Measurements from ENCODE around the gene MUSK.

MUSK gene

DNA sequence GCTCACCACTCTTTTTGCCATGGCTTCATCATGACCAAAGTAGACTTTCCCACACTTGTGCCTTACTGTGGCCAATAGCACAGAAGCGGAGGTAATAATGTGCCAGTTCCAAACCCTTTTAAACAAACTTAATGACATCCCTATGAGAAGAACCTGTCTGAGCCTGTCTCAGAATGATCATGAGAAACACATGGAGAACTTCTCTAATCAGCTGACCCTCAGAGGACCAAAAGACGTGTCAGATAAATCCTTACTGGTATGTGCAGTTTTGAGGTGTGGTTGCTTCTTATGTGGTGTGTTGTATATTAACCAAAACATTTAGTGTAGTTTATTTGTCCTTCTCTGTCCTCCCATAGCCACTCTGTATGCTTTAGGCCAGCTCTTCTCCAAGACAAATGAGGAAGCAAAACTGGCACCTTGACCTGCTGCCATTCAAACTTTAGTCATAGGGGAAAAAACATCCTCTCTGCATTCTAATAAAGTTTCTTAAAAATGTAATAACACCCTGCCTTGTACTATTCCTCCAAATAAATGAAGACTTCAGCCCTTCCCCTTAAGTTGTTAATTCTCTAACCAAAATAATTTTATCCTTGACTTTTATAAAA is 168.9 kb downstream of the MUSK start:
- no peaks in the 10 kb centered on the region for H3K36me3 ChIP-seq
- no peaks in the 10 kb centered on the region for H3K27me3 ChIP-seq
- TF ChIP-seq, protein P1, sequence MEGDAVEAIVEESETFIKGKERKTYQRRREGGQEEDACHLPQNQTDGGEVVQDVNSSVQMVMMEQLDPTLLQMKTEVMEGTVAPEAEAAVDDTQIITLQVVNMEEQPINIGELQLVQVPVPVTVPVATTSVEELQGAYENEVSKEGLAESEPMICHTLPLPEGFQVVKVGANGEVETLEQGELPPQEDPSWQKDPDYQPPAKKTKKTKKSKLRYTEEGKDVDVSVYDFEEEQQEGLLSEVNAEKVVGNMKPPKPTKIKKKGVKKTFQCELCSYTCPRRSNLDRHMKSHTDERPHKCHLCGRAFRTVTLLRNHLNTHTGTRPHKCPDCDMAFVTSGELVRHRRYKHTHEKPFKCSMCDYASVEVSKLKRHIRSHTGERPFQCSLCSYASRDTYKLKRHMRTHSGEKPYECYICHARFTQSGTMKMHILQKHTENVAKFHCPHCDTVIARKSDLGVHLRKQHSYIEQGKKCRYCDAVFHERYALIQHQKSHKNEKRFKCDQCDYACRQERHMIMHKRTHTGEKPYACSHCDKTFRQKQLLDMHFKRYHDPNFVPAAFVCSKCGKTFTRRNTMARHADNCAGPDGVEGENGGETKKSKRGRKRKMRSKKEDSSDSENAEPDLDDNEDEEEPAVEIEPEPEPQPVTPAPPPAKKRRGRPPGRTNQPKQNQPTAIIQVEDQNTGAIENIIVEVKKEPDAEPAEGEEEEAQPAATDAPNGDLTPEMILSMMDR (IDR thresholded peaks at IDR 0.05; ENCODE audit: low read depth, low read length), result no peak
- H3K4me1 ChIP-seq, result no peaks in the 10 kb centered on the region
- no peak for DNase-seq
- no peak overlapping the region for H3K4me3 ChIP-seq (ENCODE audit: low read depth, low read length)
- peaks cover 3% of the 10 kb centered on the region; the same call in 1 of the 2 replicates for H3K9me3 ChIP-seq

DNA sequence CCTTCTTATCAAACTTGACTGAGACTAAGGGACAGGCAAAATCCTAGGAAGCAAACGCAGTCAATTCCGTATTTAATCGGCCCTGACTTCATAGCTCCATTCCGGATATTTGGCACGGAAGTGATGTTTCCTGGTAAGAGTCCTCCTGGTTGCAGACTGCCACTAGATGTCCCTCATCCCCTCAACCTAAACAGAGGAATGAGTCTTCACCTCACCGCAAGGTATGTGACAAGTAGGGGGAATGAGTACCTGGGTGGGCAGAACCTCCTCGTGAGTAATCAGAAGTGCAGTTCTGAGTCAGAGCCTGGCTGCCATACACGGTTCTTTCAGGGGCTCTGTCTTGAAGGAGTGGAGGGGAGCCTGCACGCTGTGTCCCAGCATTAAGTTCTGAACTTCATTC is 173.6 kb downstream of the MUSK start:
- H3K4me3 ChIP-seq (ENCODE audit: low read depth, low read length), result no peak overlapping the region
- H3K4me1 ChIP-seq, result no peaks in the 10 kb centered on the region; the same call in 1 of the 2 replicates
- no peaks in the 10 kb centered on the region for H3K27me3 ChIP-seq
- H3K36me3 ChIP-seq, result no peaks in the 10 kb centered on the region
- H3K9me3 ChIP-seq, result peaks cover 3% of the 10 kb centered on the region; the same call in 1 of the 2 replicates
- no peak for DNase-seq
- TF ChIP-seq, protein P1 (IDR thresholded peaks at IDR 0.05; ENCODE audit: low read depth, low read length), result peak; percentile 25

DNA sequence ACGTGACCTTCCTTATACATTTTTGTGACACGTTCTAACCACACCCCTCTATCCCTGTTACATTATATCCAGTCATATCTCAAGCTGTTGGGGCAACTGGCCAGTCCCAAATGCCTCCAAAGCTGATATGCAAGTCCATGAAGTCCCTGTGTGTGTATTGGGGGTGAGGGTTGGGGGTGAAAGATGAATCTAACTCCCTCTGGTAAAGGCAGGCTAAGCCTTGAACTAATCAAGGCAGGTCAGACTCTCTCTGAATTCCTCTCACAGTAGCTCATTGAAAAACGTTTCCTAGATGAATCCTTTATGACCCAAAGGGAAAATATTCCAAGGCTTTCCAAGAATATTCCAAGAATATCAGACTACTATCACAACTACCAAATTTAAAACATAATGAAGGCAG is 174.4 kb downstream of the MUSK start:
- H3K36me3 ChIP-seq, result no peaks in the 10 kb centered on the region
- no peaks in the 10 kb centered on the region; the same call in 1 of the 2 replicates for H3K4me1 ChIP-seq
- no peak for DNase-seq
- peaks cover 3% of the 10 kb centered on the region; the same call in 1 of the 2 replicates for H3K9me3 ChIP-seq
- H3K4me3 ChIP-seq (ENCODE audit: low read depth, low read length), result no peak overlapping the region
- H3K27me3 ChIP-seq, result no peaks in the 10 kb centered on the region
- TF ChIP-seq, protein P1 (IDR thresholded peaks at IDR 0.05; ENCODE audit: low read depth, low read length), result no peak

DNA sequence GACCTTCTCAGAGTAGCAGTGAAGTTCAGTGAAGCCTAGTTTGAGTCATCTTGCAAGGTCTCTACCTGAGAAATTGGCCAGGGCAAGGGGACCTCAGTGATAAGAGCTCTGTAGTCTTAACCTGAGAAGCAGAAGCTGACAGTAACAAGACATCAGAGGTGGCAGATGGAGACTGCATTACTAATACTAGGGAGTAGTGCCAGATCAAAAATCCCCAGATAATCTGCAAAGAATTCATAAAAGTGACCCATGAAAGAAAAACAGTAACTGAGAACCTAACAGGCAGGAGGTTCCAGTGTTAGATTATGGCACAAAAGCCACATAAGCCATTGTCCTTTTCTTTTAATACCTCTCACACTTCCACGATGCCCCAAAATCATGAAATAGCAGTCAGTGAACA is 175.5 kb downstream of the MUSK start:
- DNase-seq, result no peak
- H3K27me3 ChIP-seq, result no peaks in the 10 kb centered on the region
- TF ChIP-seq, protein P1 (IDR thresholded peaks at IDR 0.05; ENCODE audit: low read depth, low read length), result no peak
- no peaks in the 10 kb centered on the region; the same call in 1 of the 2 replicates for H3K4me1 ChIP-seq
- no peaks in the 10 kb centered on the region for H3K36me3 ChIP-seq
- peaks cover 3% of the 10 kb centered on the region; the same call in 1 of the 2 replicates for H3K9me3 ChIP-seq
- no peak overlapping the region for H3K4me3 ChIP-seq (ENCODE audit: low read depth, low read length)

DNA sequence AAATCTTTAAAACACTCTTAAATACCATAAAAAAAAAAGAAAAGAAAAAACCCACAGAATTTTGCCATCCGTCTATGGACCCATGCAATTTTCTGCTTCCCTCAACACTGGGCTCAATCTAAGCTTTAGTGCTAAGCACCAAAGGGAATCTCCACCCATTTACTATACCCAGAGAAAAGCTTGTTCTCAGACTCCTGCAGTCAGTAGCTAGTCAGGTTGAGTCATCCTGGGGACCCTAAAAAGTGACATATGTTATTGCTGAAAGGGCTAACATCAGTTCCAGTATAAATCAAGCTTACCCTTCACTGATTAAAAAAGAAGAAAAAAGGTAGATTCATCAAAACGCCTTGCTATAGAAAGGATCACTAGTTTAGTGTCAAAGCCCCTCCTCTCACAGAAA is 177.6 kb downstream of the MUSK start:
- no peak for DNase-seq
- TF ChIP-seq, protein P1 (IDR thresholded peaks at IDR 0.05; ENCODE audit: low read depth, low read length), result no peak
- peaks cover 2% of the 10 kb centered on the region; the same call in 1 of the 2 replicates for H3K9me3 ChIP-seq
- no peak overlapping the region for H3K4me3 ChIP-seq (ENCODE audit: low read depth, low read length)
- H3K4me1 ChIP-seq, result no peaks in the 10 kb centered on the region; the same call in 1 of the 2 replicates
- no peaks in the 10 kb centered on the region for H3K27me3 ChIP-seq
- no peaks in the 10 kb centered on the region for H3K36me3 ChIP-seq

DNA sequence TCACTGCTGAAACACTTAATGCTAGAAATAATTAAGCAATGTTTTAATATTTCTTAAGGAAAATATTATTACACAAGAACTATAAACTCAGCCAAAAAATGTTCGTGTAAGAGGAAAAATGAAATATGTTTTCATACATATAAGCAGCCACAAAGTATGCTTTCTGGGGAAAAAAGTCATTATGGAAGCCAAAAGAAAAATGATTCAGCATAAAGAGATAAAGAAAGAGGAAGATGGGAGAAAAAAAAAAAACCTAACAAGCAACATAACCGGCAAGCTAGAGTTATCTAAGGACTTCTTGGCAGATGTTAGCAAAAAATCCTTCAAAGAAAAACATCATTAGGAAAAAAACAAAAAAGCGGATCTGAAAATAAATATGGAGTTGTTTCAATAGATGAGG is 179.1 kb downstream of the MUSK start:
- H3K4me1 ChIP-seq, result no peaks in the 10 kb centered on the region; the same call in 1 of the 2 replicates
- H3K9me3 ChIP-seq, result no peaks in the 10 kb centered on the region
- TF ChIP-seq, protein P1 (IDR thresholded peaks at IDR 0.05; ENCODE audit: low read depth, low read length), result no peak
- H3K4me3 ChIP-seq (ENCODE audit: low read depth, low read length), result no peak overlapping the region
- no peaks in the 10 kb centered on the region for H3K36me3 ChIP-seq
- no peaks in the 10 kb centered on the region for H3K27me3 ChIP-seq
- DNase-seq, result no peak

Measured in BE2C (cell line).